DMS79 treated with DMSO at 0.1 percent for 48 hours (cell line): ENCODE data around the gene TMEM236.
"Not testable (repeated sequence)": the region's sequence is repeated elsewhere in the genome, so short reads cannot be mapped to it uniquely, and the experiment has no call there.

Experiments
- DNase-seq: peaks from one replicate; lab custom pipeline; 2025; lab: John Stamatoyannopoulos, UW

The TMEM236 gene

DNA sequence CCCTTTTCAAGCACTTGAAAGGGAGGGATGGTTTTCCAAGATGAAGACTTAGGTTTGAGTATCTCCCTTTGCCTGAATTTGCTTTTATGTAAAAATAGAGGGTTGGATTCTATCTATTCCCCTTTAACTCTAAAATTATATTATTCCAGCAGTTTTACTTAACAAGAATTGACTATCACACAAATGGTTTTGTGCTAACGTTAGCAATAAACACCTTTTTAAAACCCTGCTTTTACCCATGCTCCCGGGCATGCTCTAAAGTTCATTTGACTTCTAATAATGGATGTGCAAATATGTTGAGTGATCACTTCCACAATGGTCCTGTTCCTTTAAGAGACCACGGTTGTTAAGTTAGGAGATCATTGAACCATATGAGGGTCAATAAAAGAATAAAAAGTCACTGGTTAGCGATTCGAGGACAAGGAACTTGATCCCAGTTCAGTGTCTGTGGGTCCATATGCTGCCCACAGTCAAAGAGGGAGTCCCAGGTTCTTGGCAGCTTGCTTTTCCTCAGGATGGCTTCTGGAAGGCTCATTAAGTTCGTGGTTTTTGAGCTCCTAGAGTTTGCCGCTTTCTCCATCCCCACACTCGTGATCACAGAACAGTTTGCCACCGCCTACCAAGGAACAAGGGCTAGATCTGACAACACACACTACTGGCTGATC, at the start of gene TMEM236:
Gene TMEM236 (plus strand): TSS at position 421 of the 665 bp plus-strand sequence. CDS start 95 bp downstream, at position 516.
- no peak for DNase-seq

GRCh38 chr10:17703706-17704105, 48.3 kb upstream of the TMEM236 start:
- DNase-seq, result no peak

GRCh38 chr10:17708821-17709220, 43.2 kb upstream of the TMEM236 start:
- DNase-seq, result no peak

DNA sequence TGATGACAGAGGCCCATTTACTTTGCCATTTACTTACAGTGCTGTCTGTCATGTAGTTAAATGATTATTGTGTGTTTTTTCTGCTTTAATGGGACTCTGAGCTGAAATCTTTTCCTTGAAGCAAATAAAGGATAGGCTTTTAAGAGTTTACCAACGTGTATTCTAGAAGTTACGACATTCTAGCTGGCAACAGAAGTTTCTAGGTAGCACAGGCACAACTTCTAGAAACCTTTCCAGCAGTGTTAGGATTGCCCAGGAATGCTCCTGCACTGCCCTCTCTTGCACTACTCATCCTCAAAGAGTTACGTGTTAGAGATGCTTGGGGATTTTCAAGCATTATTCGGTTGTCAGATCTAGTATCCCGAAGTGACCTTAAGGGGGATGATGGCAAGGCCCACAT, 42.5 kb upstream of the TMEM236 start:
- DNase-seq, result no peak

DNA sequence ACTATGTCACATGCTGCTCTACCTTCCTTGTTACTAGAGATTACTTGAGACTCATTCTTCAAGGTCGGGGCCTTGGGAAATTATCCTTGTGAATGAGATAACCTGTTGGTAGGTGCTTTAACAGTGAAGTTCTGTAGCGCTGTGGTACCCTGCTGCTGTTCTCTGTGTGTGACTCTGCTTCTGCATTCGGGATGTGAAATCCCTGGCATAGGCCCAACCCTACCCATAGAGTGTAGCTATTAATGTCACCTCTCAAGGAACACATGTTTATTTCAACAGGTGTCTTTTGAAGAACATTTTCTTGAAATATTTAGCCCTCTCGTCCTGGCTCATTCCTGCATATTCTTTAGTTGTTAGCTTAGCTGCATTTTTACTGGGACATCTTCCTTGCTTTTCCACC, 41.8 kb upstream of the TMEM236 start:
- DNase-seq, result no peak

DNA sequence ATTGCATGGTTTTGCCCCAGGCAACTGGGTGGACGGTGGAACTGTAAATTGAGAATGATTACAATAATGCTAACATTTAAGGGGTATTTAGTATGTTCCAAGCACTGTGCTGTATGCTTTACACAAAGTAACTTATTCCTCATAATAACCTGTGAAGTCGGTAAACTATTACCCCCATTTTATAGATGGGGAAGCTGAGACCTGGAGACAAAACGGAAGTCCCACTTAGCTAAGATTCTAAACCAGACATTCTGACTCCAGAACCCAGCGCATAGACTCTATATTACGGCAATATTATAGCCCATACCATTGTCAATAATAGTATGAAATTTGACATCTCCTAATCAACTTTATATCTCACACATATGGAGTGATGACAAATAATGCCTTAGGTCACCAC, 39.9 kb upstream of the TMEM236 start:
- no peak for DNase-seq

DNA sequence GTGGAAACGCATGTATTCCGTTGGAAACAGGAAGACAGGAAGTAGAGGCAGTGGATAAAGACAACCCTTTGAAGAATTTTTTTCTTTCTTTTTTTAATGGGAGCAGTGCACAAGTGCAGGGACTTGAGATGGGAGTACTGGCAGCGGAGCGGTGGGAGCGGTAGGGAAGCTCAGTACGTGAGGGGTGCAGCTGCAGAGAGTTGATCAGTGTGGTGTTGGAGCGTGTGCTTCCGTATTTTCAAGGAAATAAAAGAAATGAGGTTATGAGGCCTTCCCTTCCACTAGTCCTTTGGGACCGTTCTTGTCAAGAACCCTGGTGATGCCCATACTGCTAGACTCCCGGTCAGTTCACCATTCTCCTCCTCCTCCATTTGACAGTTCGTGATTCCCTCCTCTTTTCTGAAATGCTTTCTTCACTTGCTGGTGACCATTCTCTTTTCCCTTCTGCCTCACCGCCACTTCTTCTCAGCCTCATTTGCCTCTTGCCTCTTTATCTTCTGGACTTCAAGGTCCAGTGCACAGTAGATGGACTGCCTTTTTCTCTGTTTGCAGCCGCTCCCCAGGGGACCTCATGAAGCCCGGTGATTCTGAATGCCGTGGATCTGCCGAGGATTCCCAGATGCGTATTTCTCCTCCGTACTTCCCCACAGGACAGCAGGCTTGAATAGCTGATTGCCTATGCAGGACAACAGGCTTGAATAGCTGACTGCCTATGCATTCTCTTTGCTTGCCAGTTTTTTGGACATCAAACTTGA, 39.1 kb upstream of the TMEM236 start:
- DNase-seq, result no peak

- DNase-seq, result no peak
These were observed 38.2 kb upstream of the TMEM236 start for GRCh38 chr10:17713758-17714157.

- no peak for DNase-seq
These were observed 35.8 kb upstream of the TMEM236 start for GRCh38 chr10:17716161-17716560.

DNA sequence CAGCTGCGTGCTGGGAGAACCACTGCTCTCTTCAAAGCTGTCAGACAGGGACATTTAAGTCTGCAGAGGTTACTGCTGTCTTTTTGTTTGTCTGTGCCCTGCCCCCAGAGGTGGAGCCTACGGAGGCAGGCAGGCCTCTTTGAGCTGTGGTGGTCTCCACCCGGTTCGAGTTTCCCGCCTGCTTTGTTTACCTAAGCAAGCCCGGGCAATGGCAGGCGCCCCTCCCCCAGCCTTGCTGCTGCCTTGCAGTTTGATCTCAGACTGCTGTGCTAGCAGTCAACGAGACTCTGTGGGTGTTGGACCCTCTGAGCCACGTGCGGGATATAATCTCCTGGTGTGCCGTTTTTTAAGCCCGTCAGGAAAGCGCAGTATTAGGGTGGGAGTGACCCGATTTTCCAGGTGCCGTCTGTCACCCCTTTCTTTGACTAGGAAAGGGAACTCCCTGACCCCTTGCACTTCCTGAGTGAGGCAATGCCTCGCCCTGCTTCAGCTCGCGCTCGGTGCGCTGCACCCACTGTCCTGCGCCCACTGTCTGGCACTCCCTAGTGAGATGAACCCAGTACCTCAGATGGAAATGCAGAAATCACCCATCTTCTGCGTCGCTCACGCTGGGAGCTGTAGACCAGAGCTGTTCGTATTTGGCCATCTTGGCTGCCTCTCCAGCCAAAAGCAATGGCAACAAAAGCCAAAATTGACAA, 29.5 kb upstream of the TMEM236 start:
- not testable (repeated sequence) for DNase-seq

GRCh38 chr10:17725703-17726102, 26.3 kb upstream of the TMEM236 start:
- no peak for DNase-seq

DNA sequence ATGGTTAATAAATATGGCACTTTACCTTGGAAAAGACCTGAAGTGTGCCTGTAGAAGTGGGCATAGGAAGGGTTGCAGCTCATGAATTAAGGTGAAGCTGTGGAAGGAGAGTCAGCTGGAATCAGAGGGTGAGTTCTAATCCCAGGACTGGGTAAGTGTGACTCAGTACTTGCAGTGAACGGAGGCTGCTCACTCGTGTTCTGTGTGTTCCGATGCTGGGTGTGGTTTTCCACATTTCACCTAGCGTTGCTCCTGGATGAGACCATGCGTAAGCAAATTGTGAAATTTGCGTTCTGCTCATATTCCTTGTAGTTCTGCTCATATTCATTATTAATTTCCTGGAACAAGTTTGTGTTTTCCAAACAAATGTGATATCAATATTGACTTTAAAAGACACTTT, 22.4 kb upstream of the TMEM236 start:
- no peak for DNase-seq

DNA sequence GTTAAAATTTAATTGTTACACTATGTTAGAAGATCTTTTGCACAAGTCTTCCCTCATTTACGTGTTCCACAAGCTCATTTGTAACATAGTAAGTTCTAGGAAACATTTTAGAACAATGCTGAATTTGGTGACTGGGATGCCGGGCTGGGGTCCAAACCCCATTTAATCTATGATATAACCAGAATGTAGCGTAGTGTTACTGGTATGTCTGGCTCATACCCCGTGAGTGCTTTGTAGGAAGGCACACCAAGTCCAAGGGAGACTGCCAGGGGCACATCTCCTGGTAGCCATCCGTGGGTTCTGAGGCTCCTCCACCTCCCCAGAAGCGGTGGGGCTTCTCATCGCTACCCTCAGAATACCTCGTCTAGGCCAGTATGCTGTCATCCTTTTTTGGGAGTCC, 21.3 kb upstream of the TMEM236 start:
- no peak for DNase-seq

- no peak for DNase-seq
These were observed 20.5 kb upstream of the TMEM236 start for GRCh38 chr10:17731331-17732020.

- no peak for DNase-seq
These were observed 18.4 kb upstream of the TMEM236 start for GRCh38 chr10:17733620-17734019.

- DNase-seq, result no peak
These were observed 17.4 kb upstream of the TMEM236 start for GRCh38 chr10:17734432-17735080.

DNA sequence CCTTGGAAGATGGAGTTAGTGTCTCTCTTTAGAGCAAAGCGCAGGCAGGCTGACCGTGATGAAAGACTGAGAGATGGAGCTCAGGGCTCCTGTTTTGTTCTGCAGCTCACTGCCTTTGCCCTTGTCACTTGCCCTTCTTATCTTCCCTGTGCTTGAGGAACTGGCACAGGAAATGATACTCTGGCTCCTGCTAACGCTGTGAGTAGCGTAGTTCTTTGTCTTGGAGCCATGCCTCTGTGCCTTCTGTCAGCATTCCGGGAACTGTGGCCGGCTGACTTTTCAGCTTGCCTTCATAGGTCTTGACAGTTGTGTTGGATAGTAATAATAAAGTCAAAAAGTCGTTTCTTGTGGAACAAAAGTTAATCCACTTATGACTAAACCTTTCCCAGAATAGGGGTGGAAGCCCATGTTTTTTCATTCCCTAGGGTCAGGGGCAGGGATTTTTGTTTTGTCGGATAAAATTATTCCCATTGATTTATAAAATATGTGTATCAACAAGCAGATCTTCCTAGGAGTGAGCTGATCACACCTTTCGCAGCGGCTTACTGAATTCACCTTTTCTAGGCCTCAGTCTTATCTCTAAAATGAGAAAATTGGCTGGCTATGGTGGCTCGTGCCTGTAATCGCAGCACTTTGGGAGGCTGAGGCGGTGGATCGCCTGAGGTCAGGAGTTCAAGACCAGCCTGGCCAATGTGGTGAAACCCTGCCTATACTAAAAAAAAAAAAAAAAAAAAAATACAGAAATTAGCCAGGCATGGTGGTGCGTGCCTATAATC, 16.6 kb upstream of the TMEM236 start:
- no peak for DNase-seq

DNA sequence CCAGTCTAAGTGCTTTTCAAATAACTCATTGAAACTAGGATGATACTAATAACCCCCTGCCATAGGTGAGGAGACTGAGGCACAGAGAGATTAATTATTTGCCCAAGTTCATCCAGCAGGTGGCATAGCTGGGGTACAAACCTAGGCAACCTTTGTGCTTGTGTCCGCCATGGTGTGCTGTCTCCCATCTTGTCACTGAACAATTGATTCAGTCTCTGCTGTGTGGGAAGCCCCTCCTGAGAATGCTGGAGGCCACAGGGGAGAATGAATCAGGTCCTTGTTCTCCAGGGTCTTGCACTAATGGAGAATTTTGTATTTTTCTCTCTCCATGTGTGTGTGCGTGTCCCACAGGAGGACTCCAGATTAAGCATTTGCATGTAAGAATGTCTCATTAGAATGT, 15.8 kb upstream of the TMEM236 start:
- DNase-seq, result no peak

- DNase-seq, result no peak
These were observed 14.7 kb upstream of the TMEM236 start for GRCh38 chr10:17737027-17737965.

DNA sequence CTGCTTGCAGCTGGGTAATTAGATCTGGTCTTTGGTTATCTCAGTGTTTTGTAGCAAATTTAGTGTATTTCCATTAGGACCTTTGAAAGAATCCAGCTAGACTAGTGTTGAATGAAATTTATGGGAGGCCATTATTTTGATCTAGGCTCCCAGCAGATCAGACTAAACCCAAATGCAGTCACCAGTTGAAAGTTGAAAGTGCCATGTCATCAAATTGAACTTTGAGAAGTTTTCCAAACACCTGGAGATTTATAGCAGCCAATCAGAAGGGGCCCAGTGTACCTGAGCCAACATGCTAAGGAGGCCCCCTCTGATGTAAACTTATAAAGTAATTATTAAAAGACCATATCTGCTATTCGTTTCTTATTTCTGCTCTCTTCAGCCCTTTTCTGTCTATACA, 11.3 kb upstream of the TMEM236 start:
- DNase-seq, result no peak
